Measurements from ENCODE around the gene FOXN3.
"Not testable (repeated sequence)": the region's sequence is repeated elsewhere in the genome, so short reads cannot be mapped to it uniquely, and the experiment has no call there.

The FOXN3 gene

DNA sequence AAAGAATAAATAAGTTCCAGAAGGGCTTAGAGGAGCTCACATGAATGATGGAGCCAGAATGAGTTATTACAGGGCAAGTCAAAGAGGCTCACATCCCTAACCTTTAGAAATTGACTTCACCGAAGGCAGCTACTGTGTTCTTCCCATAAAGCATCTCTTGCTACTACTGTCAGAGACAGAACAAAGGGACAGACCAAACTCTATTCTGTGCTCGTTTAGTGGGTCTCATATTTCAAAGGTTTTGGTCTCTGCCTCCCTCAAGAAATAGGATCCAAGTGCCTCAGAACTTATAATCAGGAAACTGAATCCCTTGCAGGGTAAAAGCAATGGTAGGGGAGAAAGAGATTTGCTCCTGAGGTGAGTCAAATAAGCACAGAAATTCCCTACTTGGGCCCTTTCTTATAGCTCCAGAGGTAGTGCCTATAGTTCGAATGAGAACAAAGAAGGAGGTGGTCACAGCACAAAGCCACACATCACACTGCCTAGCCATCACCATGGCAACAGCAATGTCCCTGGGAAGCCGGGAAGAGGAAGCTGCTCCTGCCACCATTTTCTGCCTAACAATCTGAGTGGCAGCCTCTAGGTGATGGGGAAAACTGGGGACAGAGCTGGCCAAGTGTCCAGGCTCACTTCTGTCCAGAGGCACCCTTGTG, 294.9 kb downstream of the FOXN3 start:
- DNase-seq: no peak

DNA sequence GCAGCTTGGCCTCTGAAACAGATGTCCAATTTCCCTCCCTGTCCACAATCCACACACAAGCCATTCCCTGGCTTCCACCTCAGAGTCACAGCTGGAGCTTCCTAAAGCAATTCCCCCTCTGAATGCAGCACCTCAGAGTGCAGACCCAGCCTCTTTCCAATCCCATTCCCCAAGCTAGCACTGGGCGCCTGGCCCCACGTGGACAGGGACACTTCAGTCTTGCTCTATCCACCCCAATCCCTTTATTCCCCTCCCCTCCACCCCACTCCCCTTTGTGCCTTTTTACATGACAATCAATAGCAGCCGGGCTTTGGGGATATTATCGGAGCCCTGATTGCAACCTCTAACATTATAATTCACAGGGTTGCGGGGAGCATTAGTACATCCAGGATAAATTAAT, 300.0 kb downstream of the FOXN3 start:
- no peak for DNase-seq

DNA sequence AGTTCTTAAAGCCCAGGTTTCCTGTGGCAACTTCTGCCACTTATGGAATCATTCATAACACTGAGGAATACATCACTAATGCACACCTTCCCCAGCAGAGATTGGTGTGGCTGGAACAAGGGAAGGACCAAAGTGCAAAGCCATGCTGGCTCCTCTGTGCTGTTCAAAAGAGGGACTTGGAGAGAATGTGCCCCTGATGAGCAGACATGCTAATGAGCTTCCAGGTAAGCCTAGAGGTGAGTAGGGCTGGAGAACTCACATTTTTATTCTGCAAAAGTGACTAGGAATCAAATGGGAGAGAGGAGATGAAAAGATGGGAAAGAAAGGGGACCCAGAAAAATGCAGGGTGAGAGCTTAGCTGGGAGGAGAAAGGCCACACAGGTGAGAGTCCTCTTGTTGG, 302.9 kb downstream of the FOXN3 start:
- no peak for DNase-seq

DNA sequence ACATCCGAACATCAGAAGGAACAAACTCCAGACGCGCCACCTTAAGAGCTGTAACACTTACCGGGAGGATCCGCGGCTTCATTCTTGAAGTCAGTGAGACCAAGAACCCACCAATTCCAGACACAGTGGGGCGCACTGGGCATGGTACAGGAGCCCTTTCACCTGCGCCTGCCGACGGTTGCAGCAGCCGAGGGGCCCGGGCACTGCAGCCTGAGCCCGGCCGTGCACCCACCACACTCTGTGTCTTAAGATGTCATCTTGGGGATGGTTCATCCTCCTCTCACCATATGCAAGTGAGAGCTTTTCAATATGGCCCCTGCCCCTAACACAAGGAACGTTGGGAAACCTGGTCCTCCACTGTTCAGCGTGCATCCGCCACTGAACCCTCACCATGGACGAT, 304.3 kb downstream of the FOXN3 start:
- DNase-seq: no peak

DNA sequence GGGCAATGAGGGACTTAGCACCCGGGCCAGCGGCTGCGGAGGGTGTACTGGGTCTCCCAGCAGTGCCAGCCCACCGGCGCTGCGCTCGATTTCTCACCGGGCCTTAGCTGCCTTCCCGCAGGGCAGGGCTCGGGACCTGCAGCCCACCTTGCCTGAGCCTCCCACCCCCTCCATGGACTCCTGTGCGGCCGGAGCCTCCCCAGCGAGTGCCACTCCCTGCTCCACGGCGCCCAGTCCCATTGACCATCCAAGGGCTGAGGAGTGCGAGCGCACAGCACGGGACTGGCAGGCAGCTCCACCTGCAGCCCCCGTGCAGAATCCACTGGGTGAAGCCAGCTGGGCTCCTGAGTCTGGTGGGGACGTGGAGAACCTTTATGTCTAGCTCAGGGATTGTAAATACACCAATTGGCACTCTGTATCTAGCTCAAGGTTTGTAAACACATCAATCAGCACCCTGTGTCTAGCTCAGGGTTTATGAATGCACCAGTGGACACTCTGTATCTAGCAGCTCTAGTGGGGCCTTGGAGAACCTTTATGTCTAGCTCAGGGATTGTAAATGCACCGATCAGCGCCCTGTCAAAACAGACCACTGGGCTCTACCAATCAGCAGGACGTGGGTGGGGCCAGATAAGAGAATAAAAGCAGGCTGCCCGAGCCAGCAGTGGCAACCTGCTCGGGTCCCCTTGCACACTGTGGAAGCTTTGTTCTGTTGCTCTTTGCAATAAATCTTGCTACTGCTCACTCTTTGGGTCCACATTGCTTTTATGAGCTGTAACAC, 305.1 kb downstream of the FOXN3 start:
- not testable (repeated sequence) for DNase-seq

DNA sequence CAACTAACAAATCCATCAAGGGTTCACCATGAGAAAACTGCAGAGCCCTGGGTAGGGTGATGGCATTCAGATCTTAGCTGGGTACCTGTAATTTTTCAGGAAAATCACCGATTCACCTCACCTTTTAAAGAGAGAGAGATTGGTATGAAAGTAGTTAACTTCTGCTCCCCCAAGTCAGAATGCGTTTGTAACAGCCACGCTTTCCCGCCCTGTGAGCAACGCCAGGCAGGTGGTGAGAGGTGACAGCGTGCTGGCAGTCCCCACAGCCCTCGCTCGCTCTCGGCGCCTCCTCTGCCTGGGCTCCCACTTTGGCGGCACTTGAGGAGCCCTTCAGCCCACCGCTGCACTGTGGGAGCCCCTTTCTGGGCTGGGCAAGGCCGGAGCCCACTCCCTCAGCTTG, 305.8 kb downstream of the FOXN3 start:
- not testable (repeated sequence) for DNase-seq

DNA sequence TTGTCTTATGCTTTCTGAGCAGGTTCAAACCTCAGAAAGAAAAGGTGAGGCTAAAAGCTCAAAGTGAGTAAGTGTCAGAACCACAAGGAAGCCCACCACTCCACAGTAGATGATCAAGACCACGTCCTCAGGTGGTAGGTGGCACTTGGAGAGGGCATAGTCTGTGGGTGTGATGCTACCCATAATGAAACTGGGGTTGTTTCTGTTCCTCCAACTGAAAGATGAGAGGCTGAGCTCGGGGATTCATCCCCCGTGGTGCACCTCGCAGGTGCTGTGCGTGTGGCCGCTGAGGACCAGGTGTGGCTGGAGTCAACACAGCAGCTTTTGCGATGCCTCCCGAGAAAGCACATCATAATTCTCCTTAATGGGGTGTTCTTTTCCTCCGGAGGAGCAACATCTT, 306.9 kb downstream of the FOXN3 start:
- DNase-seq: no peak

DNA sequence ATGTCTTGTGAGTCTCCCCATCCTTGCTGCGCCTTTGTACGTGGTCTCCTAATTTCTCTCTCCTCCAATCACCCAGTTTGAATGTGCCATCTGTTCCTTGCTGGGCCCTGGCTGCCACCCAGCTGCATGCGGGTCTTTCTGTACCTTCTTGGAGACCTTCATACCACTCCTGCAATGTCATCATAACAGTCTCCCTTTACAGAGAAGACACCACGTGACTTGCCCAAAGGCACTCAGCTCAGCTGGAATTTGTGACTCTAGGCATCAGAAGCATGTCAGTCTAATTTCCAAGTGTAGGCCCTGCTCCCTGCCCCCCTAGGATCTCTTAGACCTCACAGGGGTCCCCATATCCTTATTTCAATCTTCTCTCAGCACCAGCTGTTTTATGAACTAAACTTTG, 308.4 kb downstream of the FOXN3 start:
- no peak for DNase-seq

DNA sequence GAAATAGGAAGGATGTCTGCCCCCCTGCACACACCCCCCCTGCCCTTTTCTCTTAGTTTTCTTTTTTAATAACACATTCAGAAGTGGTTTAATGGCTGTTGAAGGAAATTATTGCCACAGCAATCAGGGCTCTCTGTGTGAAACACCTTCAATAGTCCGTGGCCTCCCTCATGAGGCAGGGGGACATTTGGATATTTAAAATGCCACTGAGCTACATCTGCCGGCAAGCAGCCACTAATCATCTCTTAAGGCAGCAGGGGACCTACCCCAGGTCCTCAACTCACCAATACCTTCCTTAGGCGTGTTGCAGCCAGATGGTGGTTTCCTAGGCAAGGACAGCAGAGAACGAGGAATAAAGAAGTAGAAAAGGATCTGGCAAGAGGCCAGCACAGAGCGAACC, 309.4 kb downstream of the FOXN3 start:
- no peak for DNase-seq
